ENCODE measurements around the gene MNX1. TPM values are rescaled to one million over a fixed set of nuclear protein-coding genes. Genes with fewer than 3 reads are reported as not detected.
A peak's percentile ranks its signal among the peaks of the same experiment; 100 is the strongest.

Gene MNX1
- total RNA-seq, 2 donors from 2014 or later = not detected

- no peak for DNase-seq (ENCODE audit: low spot score)
- Histone ChIP-seq H3K36me3 (no peaks in the 10 kb centered on the region), H3K4me1 (peaks cover 0 to 32% of the 10 kb centered on the region in 2 donors), H3K4me3 (no peak overlapping the region), H3K27ac (no peak overlapping the region), H3K9me3 (no peaks in the 10 kb centered on the region), H3K27me3 (peaks cover 37 to 51% of the 10 kb centered on the region in 2 donors)
- TF ChIP-seq CTCF (IDR thresholded peaks at IDR 0.05) = no peak
Measured at GRCh38 chr7:157022681-157023588, 12.5 kb upstream of the MNX1 start.

- no peaks in the 10 kb centered on the region for H3K36me3 ChIP-seq
- TF ChIP-seq CTCF (IDR thresholded peaks at IDR 0.05) = no peak
- H3K27ac ChIP-seq = no peak overlapping the region
- no peak for DNase-seq (ENCODE audit: low spot score)
- H3K9me3 ChIP-seq = no peaks in the 10 kb centered on the region
- peaks cover 0 to 35% of the 10 kb centered on the region in 2 donors for H3K4me1 ChIP-seq
- no peak overlapping the region for H3K4me3 ChIP-seq
- H3K27me3 ChIP-seq = peaks cover 37 to 55% of the 10 kb centered on the region in 2 donors
Measured at GRCh38 chr7:157021871-157022680, 11.6 kb upstream of the MNX1 start.

GRCh38 chr7:157021071-157021870 is 10.8 kb upstream of the MNX1 start:
- Histone ChIP-seq H3K27me3 (peaks cover 37 to 58% of the 10 kb centered on the region in 2 donors), H3K4me1 (peaks cover 0 to 35% of the 10 kb centered on the region in 2 donors)
- no peak for DNase-seq (ENCODE audit: low spot score)

GRCh38 chr7:157020514-157021070 is 10.1 kb upstream of the MNX1 start:
- DNase-seq (ENCODE audit: low spot score) = no peak
- Histone ChIP-seq H3K27me3 (peaks cover 37 to 58% of the 10 kb centered on the region in 2 donors), H3K36me3 (no peaks in the 10 kb centered on the region), H3K9me3 (no peaks in the 10 kb centered on the region), H3K4me3 (peak overlapping the region in 1 of 2 donors; percentile 9), H3K4me1 (peaks cover 0 to 35% of the 10 kb centered on the region in 2 donors), H3K27ac (no peak overlapping the region)
- no peak for TF ChIP-seq CTCF (IDR thresholded peaks at IDR 0.05)

More at GRCh38 chr7:157021071-157021870, 10.8 kb upstream of the MNX1 start:
- H3K27ac ChIP-seq = no peak overlapping the region
- H3K9me3 ChIP-seq = no peaks in the 10 kb centered on the region
- H3K4me3 ChIP-seq = peak overlapping the region in 1 of 2 donors; percentile 9
- no peaks in the 10 kb centered on the region for H3K36me3 ChIP-seq
- TF ChIP-seq CTCF (IDR thresholded peaks at IDR 0.05) = no peak
